H9 (cell line): ENCODE results near the gene SPINK2. TPM values are rescaled to one million over a fixed set of nuclear protein-coding genes. Genes with fewer than 3 reads are reported as not detected.

Experiments used
- DNase-seq: peaks from one replicate; pipeline ENCODE4 v3.0.0-alpha.2; 2017
- H2AFZ ChIP-seq: one replicate; pipeline ENCODE4 v1.6.1; 2013; ENCODE audit warnings: mild to moderate bottlenecking, low read length, control low read depth, moderate library complexity
- H2AK5ac ChIP-seq: 2 replicates; pipeline ENCODE4 v1.6.1; 2013; ENCODE audit warnings: low read length, control low read depth, mixed read lengths; ENCODE audit not compliant: insufficient read length
- H2BK120ac ChIP-seq: one replicate; pipeline ENCODE4 v1.6.1; 2013; ENCODE audit warnings: low read depth, mild to moderate bottlenecking, low read length, control low read depth, inconsistent platforms; ENCODE audit not compliant: poor library complexity, severe bottlenecking
- H2BK12ac ChIP-seq: 2 replicates; pipeline ENCODE4 v1.6.1; 2013; ENCODE audit warnings: low read length, control low read depth, mixed read lengths, low read depth; ENCODE audit not compliant: insufficient read length
- H2BK15ac ChIP-seq: 2 replicates; pipeline ENCODE4 v1.6.1; 2013; ENCODE audit warnings: low read depth, low read length, control low read depth
- H2BK20ac ChIP-seq: one replicate; pipeline ENCODE4 v1.6.1; 2013; ENCODE audit warnings: low read depth, mild to moderate bottlenecking, low read length, control low read depth, inconsistent platforms; ENCODE audit not compliant: poor library complexity, severe bottlenecking
- H2BK5ac ChIP-seq: 2 replicates; pipeline ENCODE4 v1.6.1; 2013; ENCODE audit warnings: low read length, control low read depth, mixed read lengths; ENCODE audit not compliant: insufficient read length
- H3K14ac ChIP-seq: 2 replicates; pipeline ENCODE4 v1.6.1; 2013; ENCODE audit warnings: low read length, control low read depth; ENCODE audit not compliant: insufficient read depth
- H3K18ac ChIP-seq: 2 replicates; pipeline ENCODE4 v1.6.1; 2013; ENCODE audit warnings: low read depth, mild to moderate bottlenecking, mixed read lengths, low read length, control low read depth; ENCODE audit not compliant: insufficient read length
- H3K23ac ChIP-seq: 2 replicates; pipeline ENCODE4 v1.6.1; 2013; ENCODE audit warnings: low read length, control low read depth, mixed read lengths, low read depth; ENCODE audit not compliant: insufficient read length
- H3K23me2 ChIP-seq: 2 replicates; pipeline ENCODE4 v1.6.1; 2013; ENCODE audit warnings: low read depth, mild to moderate bottlenecking, mixed read lengths, low read length, control low read depth; ENCODE audit not compliant: insufficient read length, poor library complexity, severe bottlenecking
- H3K27ac ChIP-seq: 2 replicates; pipeline ENCODE4 v1.5.1; 2013; ENCODE audit warnings: low read length, control low read depth, mixed read lengths, low read depth; ENCODE audit not compliant: insufficient read length
- H3K27me3 ChIP-seq: 2 replicates; pipeline ENCODE4 v1.6.1; 2013; ENCODE audit warnings: low read length, control low read depth, inconsistent platforms; ENCODE audit not compliant: insufficient read depth
- H3K4ac ChIP-seq: 2 replicates; pipeline ENCODE4 v1.6.1; 2013; ENCODE audit warnings: low read depth, mild to moderate bottlenecking, control low read depth, inconsistent platforms, low read length, moderate library complexity
- H3K4me1 ChIP-seq: 2 replicates; pipeline ENCODE4 v1.6.1; 2013; ENCODE audit warnings: low read length, control low read depth, inconsistent platforms; ENCODE audit not compliant: insufficient read depth
- H3K4me2 ChIP-seq: 2 replicates; pipeline ENCODE4 v1.6.1; 2013; ENCODE audit warnings: low read length, control low read depth, mixed read lengths; ENCODE audit not compliant: insufficient read length, insufficient read depth
- H3K56ac ChIP-seq: 2 replicates; pipeline ENCODE4 v1.6.1; 2013; ENCODE audit warnings: low read depth, mild to moderate bottlenecking, mixed read lengths, low read length, control low read depth; ENCODE audit not compliant: insufficient read length
- H3K79me1 ChIP-seq: 2 replicates; pipeline ENCODE4 v1.6.1; 2013; ENCODE audit warnings: low read depth, mild to moderate bottlenecking, moderate library complexity, low read length, control low read depth, inconsistent platforms; ENCODE audit not compliant: insufficient read depth, poor library complexity, severe bottlenecking
- H3K79me2 ChIP-seq: 2 replicates; pipeline ENCODE4 v1.6.1; 2013; ENCODE audit warnings: low read length, control low read depth, inconsistent platforms; ENCODE audit not compliant: insufficient read depth
- H3K9ac ChIP-seq: 2 replicates; pipeline ENCODE4 v1.6.1; 2013; ENCODE audit warnings: low read length, control low read depth, mixed read lengths; ENCODE audit not compliant: insufficient read length; ENCODE audit errors: extremely low read depth
- H3K9me3 ChIP-seq: one replicate; pipeline ENCODE4 v1.6.1; 2013; ENCODE audit warnings: low read depth, low read length, inconsistent platforms; ENCODE audit not compliant: control insufficient read depth
- H3T11ph ChIP-seq: one replicate; pipeline ENCODE4 v1.6.1; 2013; ENCODE audit warnings: mild to moderate bottlenecking, low read length, control low read depth, inconsistent platforms
- H4K20me1 ChIP-seq: one replicate; pipeline ENCODE4 v1.6.1; 2013; ENCODE audit not compliant: control insufficient read depth, insufficient read length, insufficient read depth
- H4K5ac ChIP-seq: 2 replicates; pipeline ENCODE4 v1.6.1; 2013; ENCODE audit warnings: low read depth, mild to moderate bottlenecking, mixed read lengths, low read length, control low read depth; ENCODE audit not compliant: insufficient read length
- H4K8ac ChIP-seq: replicated peaks from 2 replicates; pipeline ENCODE4 v1.6.1; 2013; ENCODE audit warnings: low read length, control low read depth, mixed read lengths, low read depth; ENCODE audit not compliant: insufficient read length
- H4K91ac ChIP-seq: 2 replicates; pipeline ENCODE4 v1.6.1; 2013; ENCODE audit warnings: low read depth, mild to moderate bottlenecking, moderate library complexity, mixed read lengths, low read length, control low read depth; ENCODE audit not compliant: insufficient read length
- H3K27ac Mint-ChIP-seq, 3 experiments: 2 replicates in 2 of 3; 3 replicates in 1 of 3; pipeline ENCODE4 v1.8.0; 2020 to 2021; ENCODE audit warnings: mixed read lengths in 3 of 3, mild to moderate bottlenecking in 1 of 3, moderate library complexity in 1 of 3
- H3K27me3 Mint-ChIP-seq: 2 replicates; pipeline ENCODE4 v1.8.0; 2021; ENCODE audit warnings: low read depth, mild to moderate bottlenecking, moderate library complexity, mixed read lengths
- H3K36me3 Mint-ChIP-seq, 3 experiments: 2 replicates in 2 of 3; 3 replicates in 1 of 3; pipeline ENCODE4 v1.8.0; 2020 to 2021; ENCODE audit warnings: low read depth in 3 of 3, mixed read lengths in 3 of 3; ENCODE audit not compliant: insufficient read depth in 1 of 3
- H3K4me1 Mint-ChIP-seq, 2 experiments: 2 replicates each; pipeline ENCODE4 v1.8.0; 2020; ENCODE audit warnings: mixed read lengths in 2 of 2
- H3K4me3 Mint-ChIP-seq, 2 experiments: 2 replicates in 1 of 2; 3 replicates in 1 of 2; pipeline ENCODE4 v1.8.0; 2020 to 2021; ENCODE audit warnings: mild to moderate bottlenecking in 2 of 2, mixed read lengths in 2 of 2, moderate library complexity in 1 of 2
- H3K9me3 Mint-ChIP-seq, 2 experiments: 2 replicates in 1 of 2; 3 replicates in 1 of 2; pipeline ENCODE4 v1.8.0; 2020; ENCODE audit warnings: mild to moderate bottlenecking in 2 of 2, mixed read lengths in 2 of 2, moderate library complexity in 1 of 2
- total RNA-seq: library from RNA; stranded (reverse); gene quantifications from 2 replicates; pipeline ENCODE4 v1.2.1, GENCODE V29; 2021
- TF ChIP-seq, protein P1 (sequence below): fragments of 200-600 bp; sonication (generic); conservative IDR thresholded peaks from 3 replicates; pipeline ENCODE4 v1.8.0; 2021; ENCODE audit warnings: antibody characterized with exemption, mild to moderate bottlenecking

The SPINK2 gene
- total RNA-seq, 1 experiment from 2014 or later: 0.44 TPM

- Histone ChIP-seq H2AFZ (no peak overlapping the region), H2BK15ac (no peak overlapping the region), H3K4ac (no peak overlapping the region), H2BK20ac (no peak overlapping the region), H4K91ac (no peak overlapping the region), H2BK5ac (no peak overlapping the region), H2AK5ac (no peak overlapping the region), H3K79me1 (no peaks in the 10 kb centered on the region), H3K18ac (no peak overlapping the region), H3K14ac (no peak overlapping the region), H3K4me1 (no peaks in the 10 kb centered on the region), H2BK120ac (no peak overlapping the region), H4K5ac (no peak overlapping the region), H3K79me2 (no peaks in the 10 kb centered on the region), H3K27ac (no peak overlapping the region), H3K56ac (no peak overlapping the region), H3K9me3 (no peaks in the 10 kb centered on the region), H3K9ac (no peak overlapping the region), H3K23me2 (no peaks in the 10 kb centered on the region), H3K27me3 (no peaks in the 10 kb centered on the region), H3K23ac (no peak overlapping the region), H3T11ph (no peak overlapping the region), H4K8ac (no peak overlapping the region), H4K20me1 (no peaks in the 10 kb centered on the region), H2BK12ac (no peak overlapping the region), H3K4me2 (no peak overlapping the region)
- H3K4me1 Mint-ChIP-seq: peaks cover 28 to 34% of the 10 kb centered on the region in 2 experiments
- no peak overlapping the region for H3K4me3 Mint-ChIP-seq
- no peak overlapping the region for H3K27ac Mint-ChIP-seq
- no peaks in the 10 kb centered on the region for H3K36me3 Mint-ChIP-seq
- no peak for DNase-seq
- H3K9me3 Mint-ChIP-seq: no peaks in the 10 kb centered on the region
- TF ChIP-seq, protein P1, sequence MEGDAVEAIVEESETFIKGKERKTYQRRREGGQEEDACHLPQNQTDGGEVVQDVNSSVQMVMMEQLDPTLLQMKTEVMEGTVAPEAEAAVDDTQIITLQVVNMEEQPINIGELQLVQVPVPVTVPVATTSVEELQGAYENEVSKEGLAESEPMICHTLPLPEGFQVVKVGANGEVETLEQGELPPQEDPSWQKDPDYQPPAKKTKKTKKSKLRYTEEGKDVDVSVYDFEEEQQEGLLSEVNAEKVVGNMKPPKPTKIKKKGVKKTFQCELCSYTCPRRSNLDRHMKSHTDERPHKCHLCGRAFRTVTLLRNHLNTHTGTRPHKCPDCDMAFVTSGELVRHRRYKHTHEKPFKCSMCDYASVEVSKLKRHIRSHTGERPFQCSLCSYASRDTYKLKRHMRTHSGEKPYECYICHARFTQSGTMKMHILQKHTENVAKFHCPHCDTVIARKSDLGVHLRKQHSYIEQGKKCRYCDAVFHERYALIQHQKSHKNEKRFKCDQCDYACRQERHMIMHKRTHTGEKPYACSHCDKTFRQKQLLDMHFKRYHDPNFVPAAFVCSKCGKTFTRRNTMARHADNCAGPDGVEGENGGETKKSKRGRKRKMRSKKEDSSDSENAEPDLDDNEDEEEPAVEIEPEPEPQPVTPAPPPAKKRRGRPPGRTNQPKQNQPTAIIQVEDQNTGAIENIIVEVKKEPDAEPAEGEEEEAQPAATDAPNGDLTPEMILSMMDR: no peak
- peaks cover 3% of the 10 kb centered on the region for H3K27me3 Mint-ChIP-seq
Measured at GRCh38 chr4:56767567-56767966, 53.9 kb downstream of the SPINK2 start.
